ENCODE measurements around the gene KLHL29.

The KLHL29 gene

DNA sequence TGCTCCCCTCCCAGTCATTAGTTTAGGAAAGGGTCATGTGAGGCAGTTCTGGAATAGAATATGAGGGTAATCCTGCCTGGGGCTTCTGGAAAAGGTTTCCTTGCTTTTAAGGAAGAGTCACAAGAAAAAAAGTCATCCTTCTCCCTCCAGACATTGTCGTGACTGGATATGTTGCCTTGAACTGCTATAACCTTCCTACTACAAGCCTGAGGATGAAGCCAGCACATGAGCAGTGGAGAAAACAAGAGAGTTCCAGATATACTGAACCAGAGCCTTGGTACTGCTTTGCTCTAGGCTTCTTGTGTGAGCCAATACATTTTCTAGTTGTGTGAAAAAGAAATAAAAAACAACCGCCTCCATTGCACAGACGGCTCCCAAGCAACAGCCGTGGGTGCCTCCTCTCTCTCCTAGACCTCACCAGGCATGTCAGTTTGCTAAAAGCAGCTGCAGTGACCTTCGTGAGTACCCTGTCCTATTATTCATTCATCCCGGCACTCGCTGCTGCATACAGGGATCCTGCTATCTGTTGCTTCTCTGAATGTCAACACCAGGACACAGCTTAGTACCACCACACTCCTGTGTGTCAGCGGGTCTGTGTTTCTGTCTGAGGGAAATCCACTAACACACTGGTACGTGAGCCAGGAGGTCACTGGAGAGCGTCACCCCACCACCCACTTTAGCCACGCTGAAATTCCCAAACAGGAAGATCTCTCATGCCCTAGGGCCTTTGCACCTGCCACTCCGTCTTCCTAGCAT lies 186.7 kb downstream of the KLHL29 start:
- DNase-seq (ENCODE audit: low read depth) = no peak
- no peak overlapping the region for H3K4me3 ChIP-seq (replicated peaks; ENCODE audit: low read depth, low read length)
- TF ChIP-seq, protein P1, sequence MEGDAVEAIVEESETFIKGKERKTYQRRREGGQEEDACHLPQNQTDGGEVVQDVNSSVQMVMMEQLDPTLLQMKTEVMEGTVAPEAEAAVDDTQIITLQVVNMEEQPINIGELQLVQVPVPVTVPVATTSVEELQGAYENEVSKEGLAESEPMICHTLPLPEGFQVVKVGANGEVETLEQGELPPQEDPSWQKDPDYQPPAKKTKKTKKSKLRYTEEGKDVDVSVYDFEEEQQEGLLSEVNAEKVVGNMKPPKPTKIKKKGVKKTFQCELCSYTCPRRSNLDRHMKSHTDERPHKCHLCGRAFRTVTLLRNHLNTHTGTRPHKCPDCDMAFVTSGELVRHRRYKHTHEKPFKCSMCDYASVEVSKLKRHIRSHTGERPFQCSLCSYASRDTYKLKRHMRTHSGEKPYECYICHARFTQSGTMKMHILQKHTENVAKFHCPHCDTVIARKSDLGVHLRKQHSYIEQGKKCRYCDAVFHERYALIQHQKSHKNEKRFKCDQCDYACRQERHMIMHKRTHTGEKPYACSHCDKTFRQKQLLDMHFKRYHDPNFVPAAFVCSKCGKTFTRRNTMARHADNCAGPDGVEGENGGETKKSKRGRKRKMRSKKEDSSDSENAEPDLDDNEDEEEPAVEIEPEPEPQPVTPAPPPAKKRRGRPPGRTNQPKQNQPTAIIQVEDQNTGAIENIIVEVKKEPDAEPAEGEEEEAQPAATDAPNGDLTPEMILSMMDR (IDR thresholded peaks at IDR 0.05; ENCODE audit: low read length, missing control alignments) = no peak

DNA sequence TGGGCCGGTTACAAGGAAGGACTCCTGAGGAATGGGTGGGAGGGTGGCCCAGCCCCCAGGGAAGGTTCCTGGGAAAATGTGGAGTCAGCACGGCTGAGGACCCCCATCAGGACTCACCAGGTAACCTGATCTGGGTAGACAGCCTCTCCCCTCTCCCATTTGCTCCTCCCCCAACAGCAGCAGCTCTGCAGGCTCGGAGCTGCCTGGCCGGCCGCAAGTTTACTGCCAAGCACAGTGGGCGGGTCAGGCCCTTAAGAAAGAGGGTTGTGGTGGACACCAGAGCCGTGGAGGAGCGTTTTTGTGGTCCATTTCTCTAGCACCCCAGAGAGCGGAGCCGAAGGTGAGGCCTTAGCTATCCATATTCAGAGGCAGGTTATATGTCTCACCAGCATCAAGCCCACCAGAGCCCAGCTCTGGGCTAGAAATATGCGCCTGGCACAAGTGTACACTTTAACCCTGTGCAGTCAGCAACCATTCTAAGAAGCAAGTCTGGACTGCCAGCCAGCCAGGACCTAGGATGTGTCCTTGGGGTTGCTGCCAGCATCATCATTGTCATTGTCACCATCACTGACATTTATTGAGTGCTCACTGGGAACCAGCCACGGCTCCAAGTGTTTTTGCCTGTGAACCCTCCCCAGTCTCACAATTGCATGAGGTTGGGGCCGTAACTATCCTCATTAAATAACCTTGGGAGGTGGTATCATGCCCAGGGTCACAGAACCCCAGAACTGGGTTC lies 190.1 kb downstream of the KLHL29 start:
- TF ChIP-seq, protein P1 (IDR thresholded peaks at IDR 0.05; ENCODE audit: low read length, missing control alignments) = no peak
- DNase-seq (ENCODE audit: low read depth) = no peak
- H3K4me3 ChIP-seq (replicated peaks; ENCODE audit: low read depth, low read length) = no peak overlapping the region

DNA sequence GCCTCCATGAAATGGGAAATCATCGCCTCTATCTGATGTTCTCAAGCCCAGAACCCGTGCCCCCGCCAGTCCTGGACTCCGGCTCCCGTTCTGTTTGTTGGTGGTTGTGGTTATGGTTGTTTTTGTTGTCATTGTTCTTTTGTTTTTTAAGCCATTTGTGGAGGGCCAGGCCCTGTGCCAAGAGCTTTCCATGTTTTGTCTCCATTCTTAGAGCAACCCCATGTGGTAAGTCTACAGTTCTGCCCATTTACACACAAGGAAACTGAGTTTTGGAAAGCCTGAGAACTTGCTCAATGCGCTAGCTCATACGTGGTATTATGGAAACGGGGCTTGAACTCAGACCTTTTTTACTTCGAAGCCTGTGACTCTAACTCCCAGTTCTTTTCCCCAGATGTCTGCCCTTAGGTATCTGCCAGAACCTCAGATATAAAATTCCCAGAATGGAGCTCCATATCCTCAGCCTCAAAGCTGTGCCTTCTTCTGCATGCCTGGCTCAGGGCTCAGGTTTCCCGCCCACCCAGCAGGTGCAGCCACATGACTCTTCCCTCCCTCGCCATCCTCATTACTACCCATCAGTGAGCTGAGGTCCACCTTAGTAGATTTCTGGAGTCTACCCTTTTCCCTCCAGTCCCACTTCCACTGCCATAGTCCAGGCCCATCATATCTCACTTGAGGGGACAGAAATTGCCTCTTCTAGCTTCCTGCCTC lies 194.1 kb downstream of the KLHL29 start:
- DNase-seq (ENCODE audit: low read depth) = peak; percentile 39
- TF ChIP-seq, protein P1 (IDR thresholded peaks at IDR 0.05; ENCODE audit: low read length, missing control alignments) = peak; percentile 6
- H3K4me3 ChIP-seq (replicated peaks; ENCODE audit: low read depth, low read length) = no peak overlapping the region

DNA sequence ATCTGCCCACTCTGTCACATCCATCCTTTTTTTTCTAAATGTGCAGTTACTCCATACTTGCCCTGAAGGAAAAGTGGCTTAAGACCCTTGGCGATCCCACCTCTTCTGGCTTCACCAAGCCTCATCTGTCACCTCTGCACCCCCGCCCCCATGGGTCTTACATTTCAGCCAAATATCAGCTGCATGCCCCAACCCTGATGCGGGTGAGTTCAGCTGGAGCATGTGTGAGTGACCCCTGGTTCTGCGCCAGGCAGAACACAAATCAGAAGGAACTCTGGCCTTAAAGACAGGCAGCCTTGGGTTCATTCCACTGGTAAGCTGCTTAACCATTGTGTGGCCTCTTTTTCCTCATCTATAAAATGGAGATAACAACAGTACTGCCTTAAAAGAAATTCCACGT lies 194.7 kb downstream of the KLHL29 start:
- no peak overlapping the region for H3K4me3 ChIP-seq (replicated peaks; ENCODE audit: low read depth, low read length)
- TF ChIP-seq, protein P1 (IDR thresholded peaks at IDR 0.05; ENCODE audit: low read length, missing control alignments) = no peak
- no peak for DNase-seq (ENCODE audit: low read depth)

DNA sequence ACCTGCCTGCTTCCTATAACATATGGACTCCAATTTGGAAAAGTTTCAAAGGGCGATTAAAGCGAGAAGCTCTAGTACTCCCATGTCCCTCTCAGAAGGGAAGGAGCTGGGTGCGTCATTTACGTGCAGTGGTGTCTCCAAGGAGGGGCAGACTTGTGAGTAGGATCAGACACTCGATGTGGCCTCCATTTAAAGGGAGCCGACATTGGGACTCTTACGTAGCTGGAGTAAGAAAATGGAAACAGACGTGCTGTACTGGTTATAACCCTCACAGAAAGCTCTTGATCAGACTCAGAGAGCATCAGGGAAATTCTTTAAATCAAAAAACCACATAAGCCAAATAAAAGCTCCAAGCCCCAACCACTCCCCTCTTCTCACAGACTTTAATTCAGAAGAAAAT lies 198.5 kb downstream of the KLHL29 start:
- TF ChIP-seq, protein P1 (IDR thresholded peaks at IDR 0.05; ENCODE audit: low read length, missing control alignments) = no peak

DNA sequence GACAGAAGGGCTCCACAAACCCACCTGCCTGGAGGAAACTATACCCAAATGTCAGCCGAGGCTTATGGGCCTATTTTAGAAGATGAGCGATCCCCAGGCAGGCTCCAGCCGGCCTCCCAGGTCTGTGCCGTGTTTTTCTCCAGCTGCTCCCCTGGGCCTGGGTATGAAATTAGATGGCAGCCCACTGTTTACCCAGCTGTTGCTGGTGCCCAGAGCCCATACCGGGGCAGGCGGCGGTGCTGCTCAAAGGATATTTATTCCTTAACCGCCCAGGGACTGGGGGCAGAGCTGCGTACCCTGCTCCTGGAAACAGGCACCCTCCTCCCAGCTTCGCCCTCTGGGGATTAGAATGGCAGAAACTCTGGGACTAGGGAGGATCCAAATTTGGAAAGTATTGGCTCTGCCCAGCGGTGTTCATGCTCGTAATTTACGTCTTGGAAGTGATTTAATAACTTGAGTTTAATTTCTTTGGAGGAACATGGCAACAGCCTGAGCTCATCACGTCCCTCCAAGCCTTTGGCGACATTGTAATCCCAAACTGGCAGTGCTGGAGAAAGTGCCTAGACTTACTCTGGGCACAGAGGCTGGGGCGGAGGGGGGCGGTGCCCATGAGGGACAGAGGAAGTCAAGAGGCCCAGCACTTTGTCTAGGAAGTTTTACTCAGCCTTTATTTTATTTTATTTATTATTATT lies 199.2 kb downstream of the KLHL29 start:
- TF ChIP-seq, protein P1 (IDR thresholded peaks at IDR 0.05; ENCODE audit: low read length, missing control alignments) = no peak
- no peak overlapping the region for H3K4me3 ChIP-seq (replicated peaks; ENCODE audit: low read depth, low read length)
- no peak for DNase-seq (ENCODE audit: low read depth)

More for the DNA sequence above, 198.5 kb downstream of the KLHL29 start:
- DNase-seq (ENCODE audit: low read depth) = no peak
- no peak overlapping the region for H3K4me3 ChIP-seq (replicated peaks; ENCODE audit: low read depth, low read length)

All from fibroblast of pulmonary artery (primary cell).